H1 (cell line): ENCODE data around the gene AKAP7. TPM values are rescaled to one million over a fixed set of nuclear protein-coding genes. Genes with fewer than 3 reads are reported as not detected.

Experiments used
- CTCF ChIA-PET: fragments of 300-600 bp; sonication (Branson Sonifier 250); formaldehyde crosslinking; loops from one replicate; lab custom pipeline; 2021; ENCODE audit not compliant: partially characterized antibody; lab: Charles Lee
- POLR2A ChIA-PET: fragments of 300-600 bp; sonication (Branson Sonifier 250); formaldehyde crosslinking; loops from one replicate; lab custom pipeline; 2021; ENCODE audit warnings: inconsistent platforms; ENCODE audit not compliant: partially characterized antibody; lab: Charles Lee
- DNase-seq, 2 experiments: peaks; one replicate each; pipeline versions ENCODE4 v3.0.0 to v3.0.0-alpha.2; 2010 to 2022; ENCODE audit warnings: low spot score in 2 of 2, low read depth in 1 of 2, mixed read lengths in 1 of 2
- FAIRE-seq: peaks from 2 replicates; lab custom pipeline; 2011; peaks lifted over from hg19 to GRCh38; lab: Jason Lieb, UNC
- H2AFZ ChIP-seq: 2 replicates; pipeline ENCODE4 v1.8.1; 2012; ENCODE audit warnings: low read length, inconsistent platforms
- H2AK5ac ChIP-seq: 2 replicates; pipeline ENCODE4 v1.6.1; 2013; ENCODE audit warnings: low read depth, low read length
- H2BK120ac ChIP-seq: replicated peaks from 2 replicates; pipeline ENCODE3; 2013; ENCODE audit warnings: low read depth, low read length, inconsistent platforms
- H2BK12ac ChIP-seq: 2 replicates; pipeline ENCODE4 v1.6.1; 2013; ENCODE audit warnings: low read depth, low read length
- H2BK15ac ChIP-seq: 2 replicates; pipeline ENCODE4 v1.6.1; 2013; ENCODE audit warnings: low read length
- H2BK20ac ChIP-seq: 2 replicates; pipeline ENCODE4 v1.6.1; 2013; ENCODE audit warnings: low read length
- H2BK5ac ChIP-seq: 2 replicates; pipeline ENCODE4 v1.6.1; 2013; ENCODE audit warnings: low read depth, low read length
- H3K14ac ChIP-seq: 2 replicates; pipeline ENCODE4 v1.6.1; 2013; ENCODE audit warnings: inconsistent platforms; ENCODE audit not compliant: insufficient read length
- H3K18ac ChIP-seq: 2 replicates; pipeline ENCODE4 v1.6.1; 2013; ENCODE audit warnings: low read length; ENCODE audit errors: extremely low read depth
- H3K23ac ChIP-seq: 2 replicates; pipeline ENCODE4 v1.6.1; 2013; ENCODE audit warnings: inconsistent platforms; ENCODE audit not compliant: insufficient read length
- H3K23me2 ChIP-seq: 2 replicates; pipeline ENCODE4 v1.6.1; 2013; ENCODE audit warnings: low read depth, low read length
- H3K27ac ChIP-seq: 2 replicates; pipeline ENCODE4 v1.6.1; 2011; ENCODE audit warnings: low read depth, low read length, inconsistent platforms
- H3K27me3 ChIP-seq, 4 experiments: replicated peaks in 1 of 4; 1 replicate in 1 of 4; 2 replicates in 3 of 4; pipeline versions ENCODE4 v1.6.1 to v1.8.1; 2011 to 2013; ENCODE audit warnings: low read length in 3 of 4, mild to moderate bottlenecking in 3 of 4, inconsistent platforms in 2 of 4, mixed read lengths in 2 of 4, moderate library complexity in 1 of 4; ENCODE audit not compliant: control insufficient read depth in 3 of 4, insufficient read depth in 3 of 4; ENCODE audit errors: extremely low read depth in 1 of 4
- H3K36me3 ChIP-seq, 4 experiments: 2 replicates each; pipeline versions ENCODE4 v1.6.1 to v1.8.1; 2011 to 2013; ENCODE audit warnings: mild to moderate bottlenecking in 4 of 4, low read length in 3 of 4, moderate library complexity in 2 of 4, control low read depth in 1 of 4, inconsistent platforms in 1 of 4; ENCODE audit not compliant: insufficient read depth in 4 of 4, control insufficient read depth in 2 of 4
- H3K4ac ChIP-seq: replicated peaks from 2 replicates; pipeline ENCODE3; 2013; ENCODE audit warnings: low read length, low read depth, mixed read lengths, inconsistent platforms; ENCODE audit not compliant: insufficient read length
- H3K4me1 ChIP-seq, 4 experiments: replicated peaks in 1 of 4; 1 replicate in 1 of 4; 2 replicates in 3 of 4; pipeline versions ENCODE4 v1.6.1 to v1.8.1; 2011 to 2013; ENCODE audit warnings: low read length in 3 of 4, inconsistent platforms in 2 of 4, mixed read lengths in 1 of 4; ENCODE audit not compliant: insufficient read depth in 4 of 4, control insufficient read depth in 3 of 4
- H3K4me2 ChIP-seq, 2 experiments: 2 replicates each; pipeline versions ENCODE4 v1.6.1 to v1.8.1; 2011 to 2013; ENCODE audit warnings: low read depth in 2 of 2, low read length in 2 of 2, control low read depth in 1 of 2, inconsistent platforms in 1 of 2, mild to moderate bottlenecking in 1 of 2; ENCODE audit not compliant: insufficient read depth in 1 of 2
- H3K4me3 ChIP-seq, 4 experiments: fragments of 200-600, 300-600 bp in 1 of 4; sonication (generic), shearing (Covaris generic), sonication (Bioruptor Twin) in 1 of 4; 2 replicates each; pipeline versions ENCODE4 v1.5.1 to v1.8.1; 2011 to 2016; ENCODE audit warnings: low read length in 4 of 4, low read depth in 3 of 4, control low read depth in 2 of 4, inconsistent platforms in 2 of 4, mild to moderate bottlenecking in 2 of 4, mixed read lengths in 1 of 4, moderate library complexity in 1 of 4; ENCODE audit not compliant: insufficient read depth in 2 of 4; ENCODE audit errors: extremely low read depth in 1 of 4
- H3K56ac ChIP-seq: replicated peaks from 2 replicates; pipeline ENCODE3; 2013; ENCODE audit warnings: low read depth, mild to moderate bottlenecking, mixed read lengths, low read length, inconsistent platforms; ENCODE audit not compliant: insufficient read length
- H3K79me1 ChIP-seq: 2 replicates; pipeline ENCODE4 v1.6.1; 2013; ENCODE audit warnings: low read depth, low read length, control low read depth
- H3K79me2 ChIP-seq, 2 experiments: 2 replicates each; pipeline versions ENCODE4 v1.6.1 to v1.8.1; 2012 to 2013; ENCODE audit warnings: low read length in 2 of 2, mild to moderate bottlenecking in 2 of 2, inconsistent platforms in 1 of 2; ENCODE audit not compliant: insufficient read depth in 2 of 2, control insufficient read depth in 1 of 2
- H3K9ac ChIP-seq, 4 experiments: replicated peaks in 1 of 4; 1 replicate in 1 of 4; 2 replicates in 3 of 4; pipeline versions ENCODE4 v1.6.1 to v1.8.1; 2011 to 2013; ENCODE audit warnings: low read depth in 3 of 4, low read length in 3 of 4, control low read depth in 2 of 4, mild to moderate bottlenecking in 2 of 4, moderate library complexity in 2 of 4, inconsistent platforms in 1 of 4; ENCODE audit errors: extremely low read depth in 1 of 4
- H3K9me3 ChIP-seq, 2 experiments: 2 replicates each; pipeline versions ENCODE4 v1.6.1 to v1.8.1; 2012 to 2013; ENCODE audit warnings: mild to moderate bottlenecking in 2 of 2, moderate library complexity in 2 of 2, control low read depth in 1 of 2, inconsistent platforms in 1 of 2, low read depth in 1 of 2, low read length in 1 of 2, mixed read lengths in 1 of 2; ENCODE audit not compliant: insufficient read depth in 2 of 2
- H4K20me1 ChIP-seq, 2 experiments: replicated peaks in 1 of 2; 2 replicates each; pipeline versions ENCODE3 to v1.8.1; 2011 to 2013; ENCODE audit warnings: inconsistent platforms in 2 of 2, low read length in 2 of 2, mild to moderate bottlenecking in 1 of 2; ENCODE audit not compliant: insufficient read depth in 2 of 2, control insufficient read depth in 1 of 2
- H4K5ac ChIP-seq: 2 replicates; pipeline ENCODE4 v1.6.1; 2013; ENCODE audit warnings: low read length, low read depth, mixed read lengths, inconsistent platforms; ENCODE audit not compliant: insufficient read length
- H4K8ac ChIP-seq: 2 replicates; pipeline ENCODE4 v1.8.0; 2013; ENCODE audit warnings: mild to moderate bottlenecking, moderate library complexity, low read length, inconsistent platforms; ENCODE audit not compliant: insufficient read depth; ENCODE audit errors: extremely low read depth
- H4K91ac ChIP-seq: replicated peaks from 2 replicates; pipeline ENCODE3; 2013; ENCODE audit warnings: low read length, mixed read lengths, inconsistent platforms; ENCODE audit not compliant: insufficient read length
- BACH1 ChIP-seq: IDR thresholded peaks from 2 replicates; pipeline ENCODE4 v1.6.1; 2012; ENCODE audit warnings: low read length, improper control_type of control experiment
- BRCA1 ChIP-seq: IDR thresholded peaks from 2 replicates; pipeline ENCODE4 v1.6.1; 2012; ENCODE audit warnings: low read depth, low read length, improper control_type of control experiment
- CBX8 ChIP-seq: fragments of 300-800, 300-1000 bp; sonication (generic); IDR thresholded peaks from 2 replicates; pipeline ENCODE4 v1.7.1; 2016; ENCODE audit warnings: low read depth, low read length, borderline replicate concordance
- CEBPB ChIP-seq: IDR thresholded peaks from 2 replicates; pipeline ENCODE4 v1.6.1; 2012; ENCODE audit warnings: low read depth, low read length
- CHD2 ChIP-seq: IDR thresholded peaks from 2 replicates; pipeline ENCODE4 v1.6.1; 2012; ENCODE audit warnings: low read length, improper control_type of control experiment
- EZH2 ChIP-seq: fragments of 200-600 bp; sonication (generic); IDR thresholded peaks from 2 replicates; pipeline ENCODE4 v1.7.1; 2012; ENCODE audit warnings: low read depth, mild to moderate bottlenecking, moderate library complexity, low read length, inconsistent platforms; ENCODE audit not compliant: severe bottlenecking
- FOSL1 ChIP-seq: IDR thresholded peaks from 2 replicates; pipeline ENCODE4 v1.6.1; 2011; ENCODE audit warnings: mild to moderate bottlenecking, low read depth, low read length, moderate library complexity; ENCODE audit not compliant: insufficient read depth
- NANOG ChIP-seq: IDR thresholded peaks from 2 replicates; pipeline ENCODE4 v1.6.1; 2011; ENCODE audit warnings: low read length, low read depth, mild to moderate bottlenecking, inconsistent platforms; ENCODE audit not compliant: insufficient read depth, poor library complexity, severe bottlenecking
- RBBP5 ChIP-seq: IDR thresholded peaks from 2 replicates; pipeline ENCODE4 v1.7.1; 2012; ENCODE audit warnings: low read depth, mild to moderate bottlenecking, inconsistent platforms, low read length, moderate library complexity, borderline replicate concordance
- RNF2 ChIP-seq: fragments of 200-900, 300-1000 bp; sonication (generic); IDR thresholded peaks from 2 replicates; pipeline ENCODE4 v1.7.1; 2016; ENCODE audit warnings: borderline replicate concordance, low read depth, mild to moderate bottlenecking, antibody characterized with exemption, low read length; ENCODE audit not compliant: poor library complexity, severe bottlenecking; ENCODE audit errors: missing control alignments
- SIX5 ChIP-seq: IDR thresholded peaks from 2 replicates; pipeline ENCODE4 v1.6.1; 2011; ENCODE audit warnings: mild to moderate bottlenecking, low read depth, low read length
- TBP ChIP-seq: IDR thresholded peaks from 2 replicates; pipeline ENCODE4 v1.6.1; 2011; ENCODE audit warnings: low read depth, low read length, improper control_type of control experiment
- YY1 ChIP-seq: IDR thresholded peaks from 2 replicates; pipeline ENCODE4 v1.6.1; 2011; ENCODE audit warnings: low read depth, mild to moderate bottlenecking, low read length
- WGBS, 2 experiments: shearing (Covaris generic) in 1 of 2; methylation state at CpG; one replicate each; pipeline versions ENCODE4 v1.1.6 to v1.1.7; 2013 to 2015; ENCODE audit warnings: low lambda C conversion rate in 2 of 2, mixed read lengths in 2 of 2, inconsistent platforms in 1 of 2, low coverage in 1 of 2, missing lambda C conversion rate in 1 of 2; ENCODE audit not compliant: insufficient replicate concordance in 2 of 2, insufficient coverage in 1 of 2, insufficient read length in 1 of 2; ENCODE audit errors: extremely low coverage in 1 of 2, missing lambda C conversion rate in 1 of 2; 5-methylcytosine and 5-hydroxymethylcytosine counted together
- polyA plus RNA-seq, 7 experiments: library from polyadenylated mRNA; depleted of rRNA in 3 of 7; stranded (reverse) in 5 of 7; unstranded in 2 of 7; fragments of >200 nt in 5 of 7; fragments of 200-250 nt in 2 of 7; gene quantifications; 1 replicate in 5 of 7; 2 replicates in 1 of 7; 4 replicates in 1 of 7; pipeline versions ENCODE4 v1.2.1 to v1.2.3, GENCODE V29; 2011 to 2013; ENCODE audit warnings: missing spikeins in 2 of 7, mixed read lengths in 2 of 7
- total RNA-seq: library from RNA; stranded (reverse); fragmentation: NEBNext Ultra II Directional; extraction: Animal tissue kit (Norgen Biotek cat#: 25700); gene quantifications from 2 replicates; pipeline ENCODE4 v1.2.1, GENCODE V29; 2021
- TF ChIP-seq, protein P1 (sequence below): IDR thresholded peaks from 2 replicates; pipeline ENCODE4 v1.6.1; 2011; ENCODE audit warnings: low read depth, mild to moderate bottlenecking, low read length; ENCODE audit not compliant: insufficient read depth

The AKAP7 gene
- total and polyA plus RNA-seq, 2 of the 8 experiments (the other 6 are each of a cell fraction or from before 2014, with no cell fraction given), result 4.7 to 16.9 TPM

DNA sequence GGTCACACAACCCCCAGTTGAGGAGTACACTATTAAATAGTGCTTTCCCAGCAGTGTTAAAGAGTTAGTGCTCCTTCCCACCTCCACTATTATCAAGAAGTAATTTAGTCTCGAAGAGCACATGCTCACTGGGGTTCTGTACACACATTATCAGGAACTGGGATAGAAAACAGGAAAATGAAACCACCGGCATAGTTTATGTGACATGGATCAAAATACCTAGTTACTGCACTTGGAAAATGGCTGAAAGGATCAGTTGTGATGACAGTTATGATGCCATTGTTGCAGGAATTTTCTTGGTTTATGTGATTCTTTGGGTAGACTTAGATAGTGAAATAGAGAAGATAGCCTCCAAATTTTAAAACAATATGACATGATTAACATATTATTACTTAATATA lies 152.9 kb downstream of the AKAP7 start:
- Histone ChIP-seq H3K9me3 (no peaks in the 10 kb centered on the region), H2BK15ac (no peak overlapping the region), H3K18ac (no peak overlapping the region), H2BK12ac (no peak overlapping the region), H3K14ac (no peak overlapping the region), H3K56ac (no peak overlapping the region), H3K4ac (no peak overlapping the region), H3K23me2 (no peaks in the 10 kb centered on the region), H3K27me3 (no peaks in the 10 kb centered on the region), H2BK5ac (0 out of 2 replicates have a peak overlapping the region, but pooled peaks have one; percentile 26), H3K23ac (no peak overlapping the region), H4K8ac (no peak overlapping the region), H3K79me2 (no peaks in the 10 kb centered on the region), H2BK20ac (0 out of 2 replicates have a peak overlapping the region, but pooled peaks have one; percentile 55), H2BK120ac (no peak overlapping the region), H3K4me1 (peaks cover 3 to 17% (median 8%) of the 10 kb centered on the region in 4 experiments), H3K27ac (no peak overlapping the region), H3K4me3 (no peak overlapping the region), H2AFZ (no peak overlapping the region), H3K4me2 (no peak overlapping the region), H3K36me3 (peaks cover 0 to 2% (median 0%) of the 10 kb centered on the region in 4 experiments; a peak in 1 of 8 replicates), H4K5ac (no peak overlapping the region), H3K79me1 (no peaks in the 10 kb centered on the region; the same call in 1 of the 2 replicates), H2AK5ac (no peak overlapping the region), H4K91ac (no peak overlapping the region), H4K20me1 (no peaks in the 10 kb centered on the region), H3K9ac (no peak overlapping the region)
- CTCF ChIA-PET, result no interaction called here
- WGBS, 2 experiments, result 92% methylated on average over 2 of the region's 2 CpGs; no CpG with 5 or more reads in 1 of the 2 experiments
- DNase-seq, result no peak
- FAIRE-seq, result no peak
- POLR2A ChIA-PET, result no interaction called here
- TF ChIP-seq SIX5 (no peak), FOSL1 (no peak), RBBP5 (no peak), RNF2 (no peak), YY1 (no peak), CHD2 (no peak), TBP (no peak), EZH2 (no peak), BACH1 (no peak), CBX8 (no peak), NANOG (no peak), CEBPB (no peak), BRCA1 (no peak)
- TF ChIP-seq, protein P1, sequence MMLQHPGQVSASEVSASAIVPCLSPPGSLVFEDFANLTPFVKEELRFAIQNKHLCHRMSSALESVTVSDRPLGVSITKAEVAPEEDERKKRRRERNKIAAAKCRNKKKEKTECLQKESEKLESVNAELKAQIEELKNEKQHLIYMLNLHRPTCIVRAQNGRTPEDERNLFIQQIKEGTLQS, result no peak
